NB4 (cell line): ENCODE data around the gene DNM1L.

Experiments
- MYC ChIP-seq: IDR thresholded peaks from 2 replicates; pipeline ENCODE4 v1.6.1; 2011; ENCODE audit warnings: low read depth, low read length
- POLR2A ChIP-seq: IDR thresholded peaks from 2 replicates; pipeline ENCODE4 v1.6.1; 2011; ENCODE audit warnings: mild to moderate bottlenecking; ENCODE audit not compliant: insufficient read length; ENCODE audit errors: extremely low read depth
- TF ChIP-seq, protein P1 (sequence below): IDR thresholded peaks from one replicate; pipeline ENCODE4 v1.5.1; 2012; ENCODE audit warnings: low read depth, low read length
- TF ChIP-seq, protein P2 (sequence below): IDR thresholded peaks from 2 replicates; pipeline ENCODE4 v1.6.1; 2011; ENCODE audit warnings: low read depth, low read length

DNA sequence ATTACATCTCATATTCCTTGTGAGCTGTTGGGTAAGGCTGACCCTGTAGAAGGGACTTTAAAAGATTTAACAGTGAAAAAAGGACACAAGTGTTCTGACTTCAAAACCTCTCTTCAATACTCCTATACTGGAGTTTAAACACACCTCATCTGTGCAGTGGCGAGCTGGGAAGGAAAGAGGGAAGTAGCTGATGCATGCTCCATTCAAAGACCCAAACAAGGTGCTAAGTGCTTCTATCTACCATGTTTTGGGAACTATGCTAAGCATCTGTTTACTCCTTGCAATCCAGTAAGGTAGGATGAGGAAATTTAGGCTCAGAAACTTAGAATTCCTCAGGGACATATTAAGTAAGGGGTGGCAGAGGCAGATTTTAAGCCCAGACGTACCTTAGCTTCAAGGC is 16.4 kb upstream of the DNM1L start:
- TF ChIP-seq, protein P1, sequence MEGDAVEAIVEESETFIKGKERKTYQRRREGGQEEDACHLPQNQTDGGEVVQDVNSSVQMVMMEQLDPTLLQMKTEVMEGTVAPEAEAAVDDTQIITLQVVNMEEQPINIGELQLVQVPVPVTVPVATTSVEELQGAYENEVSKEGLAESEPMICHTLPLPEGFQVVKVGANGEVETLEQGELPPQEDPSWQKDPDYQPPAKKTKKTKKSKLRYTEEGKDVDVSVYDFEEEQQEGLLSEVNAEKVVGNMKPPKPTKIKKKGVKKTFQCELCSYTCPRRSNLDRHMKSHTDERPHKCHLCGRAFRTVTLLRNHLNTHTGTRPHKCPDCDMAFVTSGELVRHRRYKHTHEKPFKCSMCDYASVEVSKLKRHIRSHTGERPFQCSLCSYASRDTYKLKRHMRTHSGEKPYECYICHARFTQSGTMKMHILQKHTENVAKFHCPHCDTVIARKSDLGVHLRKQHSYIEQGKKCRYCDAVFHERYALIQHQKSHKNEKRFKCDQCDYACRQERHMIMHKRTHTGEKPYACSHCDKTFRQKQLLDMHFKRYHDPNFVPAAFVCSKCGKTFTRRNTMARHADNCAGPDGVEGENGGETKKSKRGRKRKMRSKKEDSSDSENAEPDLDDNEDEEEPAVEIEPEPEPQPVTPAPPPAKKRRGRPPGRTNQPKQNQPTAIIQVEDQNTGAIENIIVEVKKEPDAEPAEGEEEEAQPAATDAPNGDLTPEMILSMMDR, result no peak
- TF ChIP-seq POLR2A (no peak), MYC (no peak)
- TF ChIP-seq, protein P2, sequence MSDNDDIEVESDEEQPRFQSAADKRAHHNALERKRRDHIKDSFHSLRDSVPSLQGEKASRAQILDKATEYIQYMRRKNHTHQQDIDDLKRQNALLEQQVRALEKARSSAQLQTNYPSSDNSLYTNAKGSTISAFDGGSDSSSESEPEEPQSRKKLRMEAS, result no peak
